ENCODE measurements around the gene UBE2V1.

Gene UBE2V1

DNA sequence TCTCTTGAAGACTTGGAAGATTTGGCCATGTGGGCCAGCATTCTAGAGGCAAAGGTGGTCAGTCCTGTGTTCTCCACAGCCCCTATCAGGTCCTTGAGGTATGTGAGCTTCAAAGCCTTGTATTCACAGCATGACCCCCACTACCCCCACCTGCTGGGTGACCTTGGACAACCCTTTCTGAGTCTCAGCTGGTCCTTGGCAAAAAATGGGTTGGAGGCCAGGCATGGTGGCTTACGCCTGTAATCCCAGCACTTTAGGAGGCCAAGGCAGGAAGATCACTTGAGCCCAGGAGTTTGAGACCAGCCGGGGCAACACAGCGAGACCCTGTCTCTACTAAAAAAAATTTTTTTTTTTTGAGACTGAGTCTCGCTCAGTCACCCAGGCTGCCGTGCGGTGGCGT lies 42.6 kb downstream of the UBE2V1 start:
- peak overlapping the region; percentile 48 for H3K18ac ChIP-seq (ENCODE audit: low read length)
- no peaks in the 10 kb centered on the region for H3K27me3 ChIP-seq (ENCODE audit: insufficient read depth, low read length)
- H2BK5ac ChIP-seq (ENCODE audit: low read depth, low read length, poor library complexity) = peak overlapping the region; percentile 6
- H3K27ac ChIP-seq (ENCODE audit: low read depth, low read length) = no peak overlapping the region
- peak overlapping the region; percentile 81 for H2BK12ac ChIP-seq (ENCODE audit: low read length)
- peaks cover 32% of the 10 kb centered on the region for H3K79me1 ChIP-seq (ENCODE audit: low read length)
- peaks cover 21 to 22% of the 10 kb centered on the region in 2 experiments for H3K4me1 ChIP-seq (ENCODE audit: control insufficient read depth in 1 of 2, insufficient read depth in 2 of 2, low read length in 2 of 2)
- no peak overlapping the region for H4K8ac ChIP-seq (ENCODE audit: low read depth, low read length)
- no peak overlapping the region for H3K4me2 ChIP-seq (ENCODE audit: low read length)
- H3K14ac ChIP-seq (ENCODE audit: low read length) = no peak overlapping the region
- H3K9me3 ChIP-seq (ENCODE audit: insufficient read depth, low read depth, low read length) = no peaks in the 10 kb centered on the region
- no CpG with 5 or more reads among the region's 7 CpGs for WGBS (ENCODE audit: extremely low coverage, insufficient coverage, insufficient read length)
- H2AFZ ChIP-seq (ENCODE audit: insufficient read depth, low read length, poor library complexity) = no peak overlapping the region
- H2AK5ac ChIP-seq (ENCODE audit: low read length) = no peak overlapping the region
- H3K9ac ChIP-seq (ENCODE audit: low read length) = no peak overlapping the region
- H4K12ac ChIP-seq (ENCODE audit: low read depth, low read length) = no peak overlapping the region
- no peak overlapping the region for H3K23ac ChIP-seq (ENCODE audit: low read length)
- peak overlapping the region; percentile 77 for H4K91ac ChIP-seq (ENCODE audit: low read depth, low read length)
- peak; percentile 57 to 78 for DNase-seq
- H3K4ac ChIP-seq (ENCODE audit: low read depth, low read length) = no peak overlapping the region
- no peak overlapping the region for H2BK120ac ChIP-seq (ENCODE audit: insufficient read depth, low read length, poor library complexity)
- no peak overlapping the region for H3K4me3 ChIP-seq (ENCODE audit: low read depth, low read length)
- H3K36me3 ChIP-seq (ENCODE audit: control insufficient read depth in 1 of 2, insufficient read depth in 2 of 2, low read length in 2 of 2) = no peaks in the 10 kb centered on the region
- H3K79me2 ChIP-seq (ENCODE audit: control insufficient read depth, insufficient read depth, low read length, poor library complexity) = peaks cover 2% of the 10 kb centered on the region

DNA sequence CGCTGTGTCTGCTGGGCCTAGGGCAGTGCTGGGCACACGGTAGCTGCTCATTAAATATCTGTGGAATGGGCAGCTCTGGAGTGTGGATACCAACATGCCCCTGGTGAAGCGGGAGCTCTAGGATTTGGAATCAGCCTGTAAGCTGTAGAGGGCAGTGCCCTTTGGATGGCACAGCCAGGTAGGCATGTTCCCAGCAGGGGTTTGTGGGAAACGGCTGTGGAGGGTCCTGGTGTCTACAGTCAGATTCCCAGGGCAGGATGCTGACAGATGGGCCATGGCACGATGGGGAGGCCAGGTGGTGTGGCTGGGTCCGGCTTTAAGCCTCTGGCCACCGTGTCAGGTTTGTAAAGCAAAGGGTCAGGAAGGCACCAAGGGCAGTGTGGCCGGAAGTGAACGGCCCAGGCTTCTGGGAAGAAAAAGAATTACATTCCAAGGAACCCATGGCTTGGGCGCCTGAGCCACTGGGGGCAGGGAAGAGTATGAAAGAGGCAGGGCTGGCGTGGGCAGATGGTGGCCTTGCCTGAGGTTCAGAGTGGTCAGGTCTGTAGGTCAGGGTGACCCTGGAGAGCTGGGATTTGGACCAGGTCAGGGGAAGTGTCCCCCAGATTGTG lies 44.8 kb downstream of the UBE2V1 start:
- Histone ChIP-seq H3K4ac (ENCODE audit: low read depth, low read length) (peak overlapping the region; percentile 58), H3K79me1 (ENCODE audit: low read length) (peaks cover 42% of the 10 kb centered on the region), H3K4me2 (ENCODE audit: low read length) (no peak overlapping the region), H4K8ac (ENCODE audit: low read depth, low read length) (peak overlapping the region; percentile 6), H3K79me2 (ENCODE audit: control insufficient read depth, insufficient read depth, low read length, poor library complexity) (peaks cover 2% of the 10 kb centered on the region), H2AK5ac (ENCODE audit: low read length) (peak overlapping the region; percentile 97), H3K9ac (ENCODE audit: low read length) (no peak overlapping the region), H2BK120ac (ENCODE audit: insufficient read depth, low read length, poor library complexity) (peak overlapping the region; percentile 86), H4K12ac (ENCODE audit: low read depth, low read length) (no peak overlapping the region), H3K27me3 (ENCODE audit: insufficient read depth, low read length) (no peaks in the 10 kb centered on the region), H3K23ac (ENCODE audit: low read length) (no peak overlapping the region), H2AFZ (ENCODE audit: insufficient read depth, low read length, poor library complexity) (no peak overlapping the region), H3K18ac (ENCODE audit: low read length) (peak overlapping the region; percentile 89), H3K36me3 (ENCODE audit: control insufficient read depth in 1 of 2, insufficient read depth in 2 of 2, low read length in 2 of 2) (no peaks in the 10 kb centered on the region), H3K4me1 (ENCODE audit: control insufficient read depth in 1 of 2, insufficient read depth in 2 of 2, low read length in 2 of 2) (peaks cover 24 to 26% of the 10 kb centered on the region in 2 experiments), H4K91ac (ENCODE audit: low read depth, low read length) (peak overlapping the region; percentile 84), H2BK5ac (ENCODE audit: low read depth, low read length, poor library complexity) (peak overlapping the region; percentile 55), H2BK12ac (ENCODE audit: low read length) (peak overlapping the region; percentile 93), H3K27ac (ENCODE audit: low read depth, low read length) (no peak overlapping the region), H3K4me3 (ENCODE audit: low read depth, low read length) (no peak overlapping the region), H3K9me3 (ENCODE audit: insufficient read depth, low read depth, low read length) (no peaks in the 10 kb centered on the region), H3K14ac (ENCODE audit: low read length) (peak overlapping the region; percentile 81)
- no CpG with 5 or more reads among the region's 11 CpGs for WGBS (ENCODE audit: extremely low coverage, insufficient coverage, insufficient read length)
- DNase-seq = peak; percentile 74 to 75

DNA sequence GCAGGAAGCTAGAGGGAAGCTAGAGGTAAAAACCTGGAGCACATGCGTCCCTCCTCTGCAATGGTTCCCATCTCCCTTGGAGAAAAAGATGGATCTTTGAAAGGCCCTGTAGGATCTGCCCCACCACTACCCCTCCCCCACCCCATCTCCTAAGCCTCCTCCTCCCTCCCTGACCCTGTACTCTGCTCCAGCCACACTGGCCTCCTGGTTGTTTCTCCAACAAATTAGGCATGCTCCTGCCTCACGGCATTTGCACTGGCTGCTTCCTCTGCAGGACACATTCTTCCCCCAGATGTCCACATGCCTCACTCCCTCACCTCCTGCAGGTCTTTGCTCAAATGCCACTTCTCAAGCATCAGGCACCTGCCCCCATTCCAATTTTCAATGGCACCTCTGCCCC lies 45.5 kb downstream of the UBE2V1 start:
- Histone ChIP-seq H4K91ac (ENCODE audit: low read depth, low read length) (peak overlapping the region; percentile 79), H3K79me1 (ENCODE audit: low read length) (peaks cover 45% of the 10 kb centered on the region), H4K12ac (ENCODE audit: low read depth, low read length) (no peak overlapping the region), H3K14ac (ENCODE audit: low read length) (no peak overlapping the region), H3K9me3 (ENCODE audit: insufficient read depth, low read depth, low read length) (no peaks in the 10 kb centered on the region), H3K4me1 (ENCODE audit: control insufficient read depth in 1 of 2, insufficient read depth in 2 of 2, low read length in 2 of 2) (peaks cover 27 to 29% of the 10 kb centered on the region in 2 experiments), H2BK12ac (ENCODE audit: low read length) (peak overlapping the region; percentile 46), H4K8ac (ENCODE audit: low read depth, low read length) (no peak overlapping the region), H3K36me3 (ENCODE audit: control insufficient read depth in 1 of 2, insufficient read depth in 2 of 2, low read length in 2 of 2) (no peaks in the 10 kb centered on the region), H2AFZ (ENCODE audit: insufficient read depth, low read length, poor library complexity) (no peak overlapping the region), H3K4me2 (ENCODE audit: low read length) (no peak overlapping the region), H3K4ac (ENCODE audit: low read depth, low read length) (no peak overlapping the region), H2AK5ac (ENCODE audit: low read length) (peak overlapping the region; percentile 70), H3K27ac (ENCODE audit: low read depth, low read length) (no peak overlapping the region), H3K27me3 (ENCODE audit: insufficient read depth, low read length) (no peaks in the 10 kb centered on the region), H3K9ac (ENCODE audit: low read length) (no peak overlapping the region), H2BK120ac (ENCODE audit: insufficient read depth, low read length, poor library complexity) (no peak overlapping the region), H3K4me3 (ENCODE audit: low read depth, low read length) (no peak overlapping the region), H3K79me2 (ENCODE audit: control insufficient read depth, insufficient read depth, low read length, poor library complexity) (peaks cover 2% of the 10 kb centered on the region), H3K18ac (ENCODE audit: low read length) (no peak overlapping the region), H2BK5ac (ENCODE audit: low read depth, low read length, poor library complexity) (peak overlapping the region; percentile 18), H3K23ac (ENCODE audit: low read length) (no peak overlapping the region)
- no CpG with 5 or more reads among the region's 2 CpGs for WGBS (ENCODE audit: extremely low coverage, insufficient coverage, insufficient read length)
- DNase-seq = peak; percentile 86 to 90

DNA sequence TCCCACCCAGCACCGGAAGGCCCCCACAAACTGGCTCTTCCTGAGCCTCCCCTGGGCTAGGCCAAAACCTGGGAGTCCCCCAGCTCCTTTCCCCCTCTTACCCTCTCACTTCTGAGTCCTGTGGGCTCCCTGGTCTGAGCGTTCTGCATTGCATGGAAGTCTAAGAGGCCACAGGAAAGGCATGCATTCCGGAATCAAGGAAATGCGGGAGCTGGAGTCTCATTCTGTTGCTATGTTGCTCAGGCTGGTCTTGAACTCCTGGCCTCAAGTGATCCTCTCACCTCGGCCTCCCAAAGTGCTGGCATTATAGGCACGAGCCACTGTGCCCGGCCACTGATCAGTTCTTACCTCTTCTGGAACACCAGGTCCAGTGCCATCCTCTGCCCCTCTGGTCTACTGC lies 45.9 kb downstream of the UBE2V1 start:
- Histone ChIP-seq H3K79me2 (ENCODE audit: control insufficient read depth, insufficient read depth, low read length, poor library complexity) (peaks cover 2% of the 10 kb centered on the region), H3K4me2 (ENCODE audit: low read length) (no peak overlapping the region), H4K12ac (ENCODE audit: low read depth, low read length) (no peak overlapping the region), H3K36me3 (ENCODE audit: control insufficient read depth in 1 of 2, insufficient read depth in 2 of 2, low read length in 2 of 2) (no peaks in the 10 kb centered on the region), H3K27me3 (ENCODE audit: insufficient read depth, low read length) (no peaks in the 10 kb centered on the region), H3K27ac (ENCODE audit: low read depth, low read length) (no peak overlapping the region), H2BK12ac (ENCODE audit: low read length) (peak overlapping the region; percentile 93), H4K8ac (ENCODE audit: low read depth, low read length) (peak overlapping the region; percentile 69), H2AK5ac (ENCODE audit: low read length) (peak overlapping the region; percentile 70), H3K79me1 (ENCODE audit: low read length) (peaks cover 45% of the 10 kb centered on the region), H4K91ac (ENCODE audit: low read depth, low read length) (peak overlapping the region; percentile 79), H3K9me3 (ENCODE audit: insufficient read depth, low read depth, low read length) (no peaks in the 10 kb centered on the region), H3K14ac (ENCODE audit: low read length) (peak overlapping the region; percentile 59), H3K4ac (ENCODE audit: low read depth, low read length) (peak overlapping the region; percentile 44), H3K18ac (ENCODE audit: low read length) (peak overlapping the region; percentile 16), H3K4me1 (ENCODE audit: control insufficient read depth in 1 of 2, insufficient read depth in 2 of 2, low read length in 2 of 2) (peaks cover 29 to 32% of the 10 kb centered on the region in 2 experiments), H2BK120ac (ENCODE audit: insufficient read depth, low read length, poor library complexity) (peak overlapping the region; percentile 60), H2AFZ (ENCODE audit: insufficient read depth, low read length, poor library complexity) (no peak overlapping the region), H3K4me3 (ENCODE audit: low read depth, low read length) (no peak overlapping the region), H3K9ac (ENCODE audit: low read length) (no peak overlapping the region), H3K23ac (ENCODE audit: low read length) (no peak overlapping the region), H2BK5ac (ENCODE audit: low read depth, low read length, poor library complexity) (peak overlapping the region; percentile 54)
- peak; percentile 86 to 91 for DNase-seq
- no CpG with 5 or more reads among the region's 7 CpGs for WGBS (ENCODE audit: extremely low coverage, insufficient coverage, insufficient read length)
